WERI-Rb-1 (cell line): ENCODE data around the gene IMMT.

ENCODE experiments used
- DNase-seq: peaks from one replicate; pipeline ENCODE4 v3.0.0-alpha.2; 2020
- H3K27ac ChIP-seq: fragments of 250-450 bp; sonication (Bioruptor Pico); 2 replicates; pipeline ENCODE4 v1.5.1; 2020; ENCODE audit warnings: mild to moderate bottlenecking, moderate library complexity
- H3K27me3 ChIP-seq: fragments of 250-450 bp; sonication (Bioruptor Pico); 2 replicates; pipeline ENCODE4 v1.5.1; 2021; ENCODE audit warnings: mild to moderate bottlenecking, low read depth, moderate library complexity; ENCODE audit not compliant: insufficient read depth, severe bottlenecking
- H3K36me3 ChIP-seq: fragments of 250-450 bp; sonication (Bioruptor Pico); 2 replicates; pipeline ENCODE4 v1.5.1; 2020; ENCODE audit warnings: mild to moderate bottlenecking, moderate library complexity
- H3K4me3 ChIP-seq: 2 replicates; pipeline ENCODE4 v1.5.1; 2011; ENCODE audit warnings: low read depth, mild to moderate bottlenecking, control low read depth, low read length
- H3K9me3 ChIP-seq: fragments of 250-450 bp; sonication (Bioruptor Pico); 2 replicates; pipeline ENCODE4 v1.5.1; 2021; ENCODE audit warnings: mild to moderate bottlenecking, moderate library complexity; ENCODE audit not compliant: severe bottlenecking
- TF ChIP-seq, protein P1 (sequence below): IDR thresholded peaks from 2 replicates; pipeline ENCODE4 v1.5.1; 2011; ENCODE audit warnings: low read depth, mild to moderate bottlenecking, control low read depth, inconsistent platforms, low read length

Gene IMMT

GRCh38 chr2:86239745-86240144 lies 44.5 kb upstream of the IMMT start:
- DNase-seq, result no peak
- H3K27me3 ChIP-seq, result no peaks in the 10 kb centered on the region

GRCh38 chr2:86239326-86239725 lies 44.1 kb upstream of the IMMT start:
- no peaks in the 10 kb centered on the region for H3K9me3 ChIP-seq
- H3K27me3 ChIP-seq, result no peaks in the 10 kb centered on the region
- no peak for DNase-seq
- no peak overlapping the region for H3K4me3 ChIP-seq
- no peaks in the 10 kb centered on the region for H3K36me3 ChIP-seq
- no peak overlapping the region for H3K27ac ChIP-seq
- TF ChIP-seq, protein P1, sequence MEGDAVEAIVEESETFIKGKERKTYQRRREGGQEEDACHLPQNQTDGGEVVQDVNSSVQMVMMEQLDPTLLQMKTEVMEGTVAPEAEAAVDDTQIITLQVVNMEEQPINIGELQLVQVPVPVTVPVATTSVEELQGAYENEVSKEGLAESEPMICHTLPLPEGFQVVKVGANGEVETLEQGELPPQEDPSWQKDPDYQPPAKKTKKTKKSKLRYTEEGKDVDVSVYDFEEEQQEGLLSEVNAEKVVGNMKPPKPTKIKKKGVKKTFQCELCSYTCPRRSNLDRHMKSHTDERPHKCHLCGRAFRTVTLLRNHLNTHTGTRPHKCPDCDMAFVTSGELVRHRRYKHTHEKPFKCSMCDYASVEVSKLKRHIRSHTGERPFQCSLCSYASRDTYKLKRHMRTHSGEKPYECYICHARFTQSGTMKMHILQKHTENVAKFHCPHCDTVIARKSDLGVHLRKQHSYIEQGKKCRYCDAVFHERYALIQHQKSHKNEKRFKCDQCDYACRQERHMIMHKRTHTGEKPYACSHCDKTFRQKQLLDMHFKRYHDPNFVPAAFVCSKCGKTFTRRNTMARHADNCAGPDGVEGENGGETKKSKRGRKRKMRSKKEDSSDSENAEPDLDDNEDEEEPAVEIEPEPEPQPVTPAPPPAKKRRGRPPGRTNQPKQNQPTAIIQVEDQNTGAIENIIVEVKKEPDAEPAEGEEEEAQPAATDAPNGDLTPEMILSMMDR, result no peak

More at GRCh38 chr2:86239745-86240144, 44.5 kb upstream of the IMMT start:
- no peaks in the 10 kb centered on the region for H3K9me3 ChIP-seq
- no peak overlapping the region for H3K27ac ChIP-seq
- no peak overlapping the region for H3K4me3 ChIP-seq
- no peaks in the 10 kb centered on the region for H3K36me3 ChIP-seq
- TF ChIP-seq, protein P1, result no peak

DNA sequence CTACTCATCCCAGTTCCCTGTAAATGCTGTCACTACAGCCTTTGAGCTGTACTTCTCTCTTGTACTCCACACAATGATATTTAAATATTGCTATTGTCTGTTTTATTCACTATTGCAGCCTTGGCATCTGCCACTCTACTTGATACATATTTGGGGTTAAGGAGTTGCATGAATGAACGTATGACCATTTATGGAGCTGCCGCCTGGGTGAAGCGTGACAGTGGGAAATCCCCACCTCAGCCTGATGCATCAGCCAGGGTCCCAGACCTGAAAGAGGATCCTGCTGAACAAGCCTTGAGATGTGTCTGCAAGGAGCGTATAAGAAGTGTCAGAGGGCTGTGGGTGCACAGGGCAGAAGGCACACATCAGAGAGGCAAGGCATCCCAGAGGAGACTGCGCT lies 43.1 kb upstream of the IMMT start:
- TF ChIP-seq, protein P1, result no peak
- no peaks in the 10 kb centered on the region for H3K36me3 ChIP-seq
- no peak overlapping the region for H3K27ac ChIP-seq
- no peaks in the 10 kb centered on the region for H3K27me3 ChIP-seq
- no peaks in the 10 kb centered on the region for H3K9me3 ChIP-seq
- H3K4me3 ChIP-seq, result no peak overlapping the region
- DNase-seq, result no peak

GRCh38 chr2:86237172-86237571 lies 41.9 kb upstream of the IMMT start:
- TF ChIP-seq, protein P1, result no peak
- DNase-seq, result no peak
- H3K9me3 ChIP-seq, result no peaks in the 10 kb centered on the region
- no peak overlapping the region for H3K4me3 ChIP-seq
- H3K27ac ChIP-seq, result no peak overlapping the region
- H3K36me3 ChIP-seq, result no peaks in the 10 kb centered on the region
- no peaks in the 10 kb centered on the region for H3K27me3 ChIP-seq

DNA sequence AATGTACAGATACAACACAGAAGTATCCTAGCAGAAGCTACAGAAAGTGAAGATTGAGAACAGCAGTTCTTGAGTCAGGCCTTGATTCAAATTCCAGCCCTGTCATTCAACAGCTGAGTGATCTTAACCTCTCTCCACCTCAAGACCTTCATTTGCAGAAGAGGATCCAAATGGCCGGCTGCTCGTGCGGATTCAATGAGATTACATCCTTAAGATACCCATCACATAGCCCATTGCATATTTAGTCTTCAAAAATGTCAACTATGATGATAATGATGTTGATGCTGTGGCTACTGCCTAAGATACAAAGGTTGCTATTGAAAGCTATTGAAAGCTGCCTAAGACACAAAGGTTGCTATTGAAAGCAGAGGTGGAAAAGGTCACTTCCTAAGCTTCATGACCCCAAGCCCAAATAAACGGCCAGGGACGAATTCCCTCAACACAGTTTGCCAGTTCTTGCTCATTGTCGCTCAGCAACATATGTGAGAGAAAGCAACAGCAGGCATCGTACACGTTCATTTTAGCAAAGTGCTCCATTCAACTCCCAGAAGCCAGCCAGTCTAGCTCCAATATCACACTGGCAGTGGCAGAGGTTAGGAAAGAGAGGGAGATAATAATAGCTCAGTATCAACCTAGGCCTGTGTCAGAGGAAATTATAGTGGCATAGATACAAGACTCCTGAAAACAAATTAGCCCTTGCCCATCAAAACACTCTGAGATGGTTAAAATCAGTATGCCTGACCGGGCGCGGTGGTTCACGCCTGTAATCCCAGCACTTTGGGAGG lies 40.1 kb upstream of the IMMT start:
- Histone ChIP-seq H3K4me3 (no peak overlapping the region), H3K27me3 (no peaks in the 10 kb centered on the region), H3K36me3 (no peaks in the 10 kb centered on the region), H3K9me3 (no peaks in the 10 kb centered on the region), H3K27ac (no peak overlapping the region)
- DNase-seq, result no peak
- TF ChIP-seq, protein P1, result no peak
